ENCODE data around the gene CXCL16.

The CXCL16 gene

GRCh38 chr17:4759776-4760236 is 20.1 kb upstream of the CXCL16 start:
- Mint-ChIP-seq H3K4me3 (no peak overlapping the region), H3K4me1 (no peaks in the 10 kb centered on the region), H3K36me3 (ENCODE audit: low read depth) (no peaks in the 10 kb centered on the region), H3K27ac (no peak overlapping the region), H3K9me3 (no peaks in the 10 kb centered on the region), H3K27me3 (ENCODE audit: low read depth) (peaks cover 31% of the 10 kb centered on the region)
- TF ChIP-seq CTCF (IDR thresholded peaks at IDR 0.05; ENCODE audit: unreplicated experiment in 3 of 3): no peak

DNA sequence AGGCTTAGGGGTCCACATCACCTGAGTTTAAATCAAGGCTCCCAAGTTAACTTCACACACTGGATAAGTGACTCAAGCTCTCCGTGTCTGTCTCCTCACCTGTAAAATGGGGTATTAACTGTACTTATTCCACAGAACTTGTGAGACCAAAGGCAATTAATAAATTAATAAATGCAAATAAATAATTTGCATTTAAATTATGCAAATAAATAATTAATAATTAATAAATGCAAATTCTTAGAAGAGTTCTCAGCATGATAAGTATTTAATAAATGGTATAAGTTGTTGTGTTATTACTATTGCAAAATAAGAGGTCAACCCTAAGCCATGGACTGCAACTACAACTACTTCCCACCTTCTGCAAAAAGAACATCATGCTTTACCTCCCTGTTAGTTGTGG is 13.7 kb upstream of the CXCL16 start:
- no peaks in the 10 kb centered on the region for H3K9me3 Mint-ChIP-seq
- peaks cover 54% of the 10 kb centered on the region for H3K27me3 Mint-ChIP-seq (ENCODE audit: low read depth)
- H3K27ac Mint-ChIP-seq: no peak overlapping the region
- H3K36me3 Mint-ChIP-seq (ENCODE audit: low read depth): no peaks in the 10 kb centered on the region
- H3K4me1 Mint-ChIP-seq: no peaks in the 10 kb centered on the region
- H3K4me3 Mint-ChIP-seq: no peak overlapping the region
- no peak for TF ChIP-seq CTCF (IDR thresholded peaks at IDR 0.05; ENCODE audit: unreplicated experiment in 3 of 3)

- peaks cover 60% of the 10 kb centered on the region for H3K27me3 Mint-ChIP-seq (ENCODE audit: low read depth)
- no peak for TF ChIP-seq CTCF (IDR thresholded peaks at IDR 0.05; ENCODE audit: unreplicated experiment in 3 of 3)
Observed at GRCh38 chr17:4751932-4752331, 12.2 kb upstream of the CXCL16 start.

DNA sequence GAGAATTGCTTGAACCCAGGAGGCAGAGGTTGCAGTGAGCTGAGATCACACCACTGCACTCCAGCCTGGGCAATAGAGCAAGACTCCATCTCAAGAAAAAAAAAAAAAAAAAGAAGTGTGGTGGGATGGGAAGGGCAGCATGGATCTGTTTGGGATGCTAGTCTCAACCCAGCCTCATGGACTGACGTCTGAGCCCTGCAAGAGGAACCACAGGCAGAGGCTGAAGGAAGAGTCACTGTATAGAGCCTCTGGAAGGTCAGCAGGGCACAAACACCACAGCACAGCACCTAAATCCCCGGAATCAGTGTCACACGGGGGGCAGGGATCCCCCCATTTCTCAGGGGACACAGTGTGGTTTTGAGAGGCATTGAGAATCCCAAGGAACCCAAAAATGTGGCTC is 10.9 kb upstream of the CXCL16 start:
- no peak overlapping the region for H3K4me3 Mint-ChIP-seq
- H3K27me3 Mint-ChIP-seq (ENCODE audit: low read depth): peaks cover 72% of the 10 kb centered on the region
- H3K36me3 Mint-ChIP-seq (ENCODE audit: low read depth): no peaks in the 10 kb centered on the region
- H3K4me1 Mint-ChIP-seq: no peaks in the 10 kb centered on the region
- H3K27ac Mint-ChIP-seq: no peak overlapping the region
- TF ChIP-seq CTCF (IDR thresholded peaks at IDR 0.05; ENCODE audit: unreplicated experiment in 3 of 3): no peak
- no peaks in the 10 kb centered on the region for H3K9me3 Mint-ChIP-seq

More at GRCh38 chr17:4751932-4752331, 12.2 kb upstream of the CXCL16 start:
- Mint-ChIP-seq H3K9me3 (no peaks in the 10 kb centered on the region), H3K4me3 (no peak overlapping the region), H3K4me1 (no peaks in the 10 kb centered on the region), H3K27ac (no peak overlapping the region), H3K36me3 (ENCODE audit: low read depth) (no peaks in the 10 kb centered on the region)

DNA sequence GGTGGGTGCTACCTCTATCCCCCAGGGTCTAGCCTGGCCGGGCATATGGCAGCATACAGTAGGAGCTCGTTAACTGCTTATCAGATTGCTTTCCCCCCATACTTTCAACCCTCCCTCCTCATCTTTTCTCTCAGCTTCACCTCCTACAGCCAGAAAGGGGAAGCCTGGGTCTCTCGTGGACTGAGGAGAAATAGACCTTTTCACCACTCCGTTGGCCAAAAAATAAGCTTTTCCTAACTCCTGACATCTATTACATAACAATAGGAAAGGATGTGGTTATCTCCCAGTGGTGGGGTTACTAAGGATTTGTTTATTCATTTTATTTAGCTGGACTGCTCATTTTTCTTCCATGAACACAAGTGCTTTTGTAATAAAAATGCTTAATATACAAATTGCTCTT is 9.0 kb upstream of the CXCL16 start:
- no peak for TF ChIP-seq CTCF (IDR thresholded peaks at IDR 0.05; ENCODE audit: unreplicated experiment in 3 of 3)
- H3K27me3 Mint-ChIP-seq (ENCODE audit: low read depth): peaks cover 77% of the 10 kb centered on the region
- no peaks in the 10 kb centered on the region for H3K4me1 Mint-ChIP-seq
- no peaks in the 10 kb centered on the region for H3K9me3 Mint-ChIP-seq
- no peaks in the 10 kb centered on the region for H3K36me3 Mint-ChIP-seq (ENCODE audit: low read depth)
- no peak overlapping the region for H3K4me3 Mint-ChIP-seq
- no peak overlapping the region for H3K27ac Mint-ChIP-seq

DNA sequence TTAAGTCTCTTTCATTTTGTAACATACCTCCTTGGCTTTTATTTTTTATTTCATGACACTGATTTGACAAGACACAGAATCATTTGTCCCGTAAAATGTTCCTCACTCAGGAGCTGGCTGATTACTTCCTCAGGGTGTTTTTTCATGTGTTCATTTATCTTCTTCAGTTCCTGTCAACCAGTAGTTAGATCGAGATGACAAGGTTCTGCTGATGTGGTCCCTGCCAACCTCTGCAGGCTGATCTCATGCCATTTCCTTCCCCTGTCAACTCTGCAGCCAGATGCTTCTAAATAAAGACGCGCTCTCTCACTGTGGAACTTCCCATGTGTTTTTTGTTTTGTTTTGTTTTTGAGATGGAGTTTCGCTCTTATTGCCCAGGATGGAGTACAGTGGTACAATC is 8.1 kb upstream of the CXCL16 start:
- no peaks in the 10 kb centered on the region for H3K36me3 Mint-ChIP-seq (ENCODE audit: low read depth)
- H3K9me3 Mint-ChIP-seq: no peaks in the 10 kb centered on the region
- no peak for TF ChIP-seq CTCF (IDR thresholded peaks at IDR 0.05; ENCODE audit: unreplicated experiment in 3 of 3)
- H3K27ac Mint-ChIP-seq: no peak overlapping the region
- H3K4me1 Mint-ChIP-seq: no peaks in the 10 kb centered on the region
- peak overlapping the region in 1 of 3 experiments; percentile 7 for H3K4me3 Mint-ChIP-seq
- peaks cover 84% of the 10 kb centered on the region for H3K27me3 Mint-ChIP-seq (ENCODE audit: low read depth)

Measured in nephron (organoid).